Stomach (tissue), 4 donors: ENCODE results near the gene ADGRD1.

Experiments
- EP300 ChIP-seq: sonication (generic); formaldehyde crosslinking; IDR thresholded peaks from one replicate; pipeline ENCODE4 v1.6.1; 2017; ENCODE audit warnings: antibody characterized with exemption
- POLR2A ChIP-seq, 4 donors: fragments of 450-650 bp; IDR thresholded peaks; one replicate each; pipeline ENCODE4 v1.6.1; 2016; ENCODE audit warnings: antibody characterized with exemption in 4 of 4, control low read depth in 2 of 4, mild to moderate bottlenecking in 1 of 4, moderate library complexity in 1 of 4
- POLR2AphosphoS5 ChIP-seq, 3 donors: sonication (generic); formaldehyde crosslinking; IDR thresholded peaks; one replicate each; pipeline ENCODE4 v1.6.1; 2016; ENCODE audit warnings: antibody characterized with exemption in 3 of 3
- TF ChIP-seq, protein P1 (sequence below), 7 experiments: fragments of 450-650 bp in 4 of 7; fragments of 200-600 bp in 3 of 7; sonication (generic) in 3 of 7; IDR thresholded peaks; one replicate each; pipeline ENCODE4 v1.5.1; 2016 to 2019; ENCODE audit warnings: antibody characterized with exemption in 7 of 7, control low read depth in 2 of 7, mild to moderate bottlenecking in 1 of 7

DNA sequence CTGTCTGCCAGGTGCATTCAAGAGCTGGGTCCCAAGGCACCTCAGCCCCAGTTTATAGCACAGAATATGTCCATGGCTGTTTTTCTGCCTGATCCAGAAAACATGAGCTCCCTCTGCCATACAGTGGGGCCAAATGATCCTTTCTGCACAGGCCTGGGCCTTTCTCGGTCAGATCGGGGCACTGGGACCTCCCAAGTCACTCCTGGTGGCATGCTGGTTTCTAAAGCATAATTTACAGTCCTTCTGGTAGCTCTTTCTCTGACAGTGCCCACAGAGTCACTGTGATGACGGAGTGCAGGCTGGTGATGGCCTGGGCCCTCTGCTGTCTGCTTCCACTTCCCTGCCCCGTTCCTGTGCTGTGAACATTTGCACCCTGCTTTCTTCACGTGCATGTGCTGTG is 99.2 kb downstream of the ADGRD1 start:
- TF ChIP-seq POLR2A (IDR thresholded peaks at IDR 0.05) (no peak), EP300 (no peak), POLR2AphosphoS5 (IDR thresholded peaks at IDR 0.05) (no peak)
- TF ChIP-seq, protein P1, sequence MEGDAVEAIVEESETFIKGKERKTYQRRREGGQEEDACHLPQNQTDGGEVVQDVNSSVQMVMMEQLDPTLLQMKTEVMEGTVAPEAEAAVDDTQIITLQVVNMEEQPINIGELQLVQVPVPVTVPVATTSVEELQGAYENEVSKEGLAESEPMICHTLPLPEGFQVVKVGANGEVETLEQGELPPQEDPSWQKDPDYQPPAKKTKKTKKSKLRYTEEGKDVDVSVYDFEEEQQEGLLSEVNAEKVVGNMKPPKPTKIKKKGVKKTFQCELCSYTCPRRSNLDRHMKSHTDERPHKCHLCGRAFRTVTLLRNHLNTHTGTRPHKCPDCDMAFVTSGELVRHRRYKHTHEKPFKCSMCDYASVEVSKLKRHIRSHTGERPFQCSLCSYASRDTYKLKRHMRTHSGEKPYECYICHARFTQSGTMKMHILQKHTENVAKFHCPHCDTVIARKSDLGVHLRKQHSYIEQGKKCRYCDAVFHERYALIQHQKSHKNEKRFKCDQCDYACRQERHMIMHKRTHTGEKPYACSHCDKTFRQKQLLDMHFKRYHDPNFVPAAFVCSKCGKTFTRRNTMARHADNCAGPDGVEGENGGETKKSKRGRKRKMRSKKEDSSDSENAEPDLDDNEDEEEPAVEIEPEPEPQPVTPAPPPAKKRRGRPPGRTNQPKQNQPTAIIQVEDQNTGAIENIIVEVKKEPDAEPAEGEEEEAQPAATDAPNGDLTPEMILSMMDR (IDR thresholded peaks at IDR 0.05), result no peak
